ENCODE measurements around the gene CYP2C9.
"Not testable (repeated sequence)": the region's sequence is repeated elsewhere in the genome, so short reads cannot be mapped to it uniquely, and the experiment has no call there.

The CYP2C9 gene

DNA sequence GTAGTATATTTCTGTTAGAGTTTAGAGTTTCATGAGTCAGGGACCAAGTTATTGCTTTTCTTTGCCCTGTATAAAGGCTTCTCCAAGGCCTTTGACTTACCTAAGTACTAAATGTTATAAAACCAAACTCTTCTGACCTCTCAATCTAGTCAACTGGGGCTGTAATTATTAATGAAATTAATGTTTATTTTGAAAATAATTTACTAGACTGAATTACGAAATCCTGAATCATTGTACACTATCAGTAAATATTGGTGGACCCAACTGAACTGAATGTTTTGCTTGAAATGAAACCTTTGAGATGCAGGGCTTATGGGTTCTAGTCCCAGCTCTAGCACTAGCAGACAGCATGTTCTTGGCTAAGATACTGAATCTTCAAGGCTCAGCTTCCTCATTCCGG is 1.7 kb upstream of the CYP2C9 start:
- DNase-seq (ENCODE audit: low spot score): no peak
- TF ChIP-seq, protein P1, sequence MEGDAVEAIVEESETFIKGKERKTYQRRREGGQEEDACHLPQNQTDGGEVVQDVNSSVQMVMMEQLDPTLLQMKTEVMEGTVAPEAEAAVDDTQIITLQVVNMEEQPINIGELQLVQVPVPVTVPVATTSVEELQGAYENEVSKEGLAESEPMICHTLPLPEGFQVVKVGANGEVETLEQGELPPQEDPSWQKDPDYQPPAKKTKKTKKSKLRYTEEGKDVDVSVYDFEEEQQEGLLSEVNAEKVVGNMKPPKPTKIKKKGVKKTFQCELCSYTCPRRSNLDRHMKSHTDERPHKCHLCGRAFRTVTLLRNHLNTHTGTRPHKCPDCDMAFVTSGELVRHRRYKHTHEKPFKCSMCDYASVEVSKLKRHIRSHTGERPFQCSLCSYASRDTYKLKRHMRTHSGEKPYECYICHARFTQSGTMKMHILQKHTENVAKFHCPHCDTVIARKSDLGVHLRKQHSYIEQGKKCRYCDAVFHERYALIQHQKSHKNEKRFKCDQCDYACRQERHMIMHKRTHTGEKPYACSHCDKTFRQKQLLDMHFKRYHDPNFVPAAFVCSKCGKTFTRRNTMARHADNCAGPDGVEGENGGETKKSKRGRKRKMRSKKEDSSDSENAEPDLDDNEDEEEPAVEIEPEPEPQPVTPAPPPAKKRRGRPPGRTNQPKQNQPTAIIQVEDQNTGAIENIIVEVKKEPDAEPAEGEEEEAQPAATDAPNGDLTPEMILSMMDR (IDR thresholded peaks at IDR 0.05; ENCODE audit: extremely low read depth, missing control alignments): no peak

DNA sequence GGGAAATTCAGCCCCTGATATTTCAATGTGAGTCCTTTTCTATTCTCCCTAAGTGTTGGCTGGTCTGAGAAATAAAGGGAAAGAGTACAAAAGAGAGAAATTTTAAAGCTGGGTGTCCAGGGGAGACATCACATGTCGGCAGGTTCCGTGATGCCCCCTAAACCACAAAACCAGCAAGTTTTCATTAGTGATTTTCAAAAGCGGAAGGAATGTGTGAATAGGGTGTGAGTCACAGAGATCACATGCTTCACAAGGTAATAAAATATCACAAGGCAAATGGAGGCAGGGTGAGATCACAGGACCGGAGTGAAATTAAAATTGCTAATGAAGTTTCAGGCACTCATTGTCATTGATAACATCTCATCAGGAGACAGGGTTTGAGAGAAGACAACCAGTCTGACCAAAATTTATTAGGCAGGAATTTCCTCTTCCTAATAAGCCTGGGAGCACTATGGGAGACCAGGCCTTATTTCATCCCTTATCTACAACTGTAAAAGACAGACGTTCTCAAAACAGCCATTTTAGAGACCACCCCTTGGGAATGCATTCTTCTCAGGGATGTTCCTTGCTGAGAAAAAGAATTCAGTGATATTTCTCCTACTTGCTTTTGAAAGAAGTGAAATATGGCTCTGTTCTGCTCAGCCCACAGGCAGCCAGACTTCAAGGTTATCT is 5.1 kb downstream of the CYP2C9 start:
- DNase-seq (ENCODE audit: low spot score): not testable (repeated sequence)

DNA sequence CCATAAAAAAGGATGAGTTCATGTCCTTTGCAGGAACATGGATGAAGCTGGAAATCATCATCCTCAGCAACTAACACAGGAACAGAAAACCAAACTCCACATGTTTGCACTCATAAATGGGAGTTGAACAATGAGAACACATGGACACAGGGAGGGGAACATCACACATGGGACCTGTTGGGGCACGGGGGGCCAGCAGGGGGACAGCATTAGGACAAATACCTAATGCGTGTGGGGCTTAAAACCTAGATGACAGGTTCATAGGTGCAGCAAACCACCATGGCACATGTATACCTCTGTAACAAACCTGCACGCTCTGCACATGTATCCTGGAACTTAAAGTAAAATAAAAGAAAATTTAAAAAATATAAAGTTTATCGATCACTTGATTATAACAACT is 7.7 kb downstream of the CYP2C9 start:
- not testable (repeated sequence) for DNase-seq (ENCODE audit: low spot score)

DNA sequence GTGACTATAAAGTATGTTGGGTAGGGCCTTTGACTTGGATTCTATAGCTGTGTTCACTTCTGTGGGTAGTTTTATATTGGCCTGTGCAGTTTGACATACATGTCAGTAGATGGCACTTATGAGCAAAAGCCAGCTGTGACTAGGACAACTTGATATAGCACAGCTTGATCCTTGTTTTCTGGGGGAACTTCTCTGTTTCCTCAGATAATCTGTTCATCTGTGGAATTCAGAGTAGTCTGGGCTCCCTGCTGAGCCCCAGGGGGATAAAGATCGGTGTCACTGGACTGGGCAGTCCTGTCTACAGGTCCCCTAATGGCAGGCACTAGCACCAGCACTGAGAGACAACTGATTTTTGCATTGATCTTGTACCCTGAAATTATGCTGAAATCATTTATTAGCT is 25.4 kb downstream of the CYP2C9 start:
- peak; percentile 6 for DNase-seq (ENCODE audit: low spot score)

DNA sequence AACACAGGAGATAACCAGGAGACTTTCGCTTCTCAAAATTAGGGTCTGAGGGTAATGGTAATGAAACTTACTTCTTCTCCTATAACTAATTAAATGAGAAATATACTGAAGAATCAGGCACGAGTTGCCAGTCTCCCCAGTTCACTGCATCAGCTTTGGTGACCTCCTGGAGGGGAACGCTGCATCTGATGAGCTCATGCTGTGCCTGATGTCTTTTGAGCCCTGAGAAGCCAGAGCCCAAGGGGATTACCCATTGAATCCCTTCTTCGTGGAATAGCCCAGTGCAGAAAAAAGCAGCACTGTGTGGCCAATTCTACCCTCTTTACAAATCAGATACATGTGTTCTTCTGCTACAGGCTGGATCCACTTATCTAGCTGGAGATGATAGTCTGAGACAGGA is 45.1 kb downstream of the CYP2C9 start:
- DNase-seq (ENCODE audit: low spot score): no peak
- TF ChIP-seq, protein P1 (IDR thresholded peaks at IDR 0.05; ENCODE audit: extremely low read depth, missing control alignments): no peak

More for the DNA sequence above, 25.4 kb downstream of the CYP2C9 start:
- TF ChIP-seq, protein P1 (IDR thresholded peaks at IDR 0.05; ENCODE audit: extremely low read depth, missing control alignments): peak; percentile 50

DNA sequence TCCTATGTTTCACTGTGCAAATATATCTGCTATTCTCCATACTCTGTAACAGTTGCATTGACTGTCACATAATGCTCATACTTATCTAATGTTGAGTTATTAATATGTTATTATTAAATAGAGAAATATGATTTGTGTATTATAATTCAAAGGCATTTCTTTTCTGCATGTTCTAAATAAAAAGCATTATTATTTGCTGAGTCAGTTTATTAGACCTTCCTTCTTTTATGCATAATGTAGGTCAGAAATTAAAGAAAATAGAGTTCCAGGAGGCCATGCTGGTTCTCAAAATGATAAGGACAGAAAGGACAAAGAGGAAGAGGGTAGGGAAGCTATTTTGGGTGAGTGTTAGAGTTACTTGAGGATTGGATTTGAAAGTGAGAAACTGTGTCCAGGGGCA is 50.7 kb downstream of the CYP2C9 start:
- TF ChIP-seq, protein P1 (IDR thresholded peaks at IDR 0.05; ENCODE audit: extremely low read depth, missing control alignments): no peak
- no peak for DNase-seq (ENCODE audit: low spot score)

DNA sequence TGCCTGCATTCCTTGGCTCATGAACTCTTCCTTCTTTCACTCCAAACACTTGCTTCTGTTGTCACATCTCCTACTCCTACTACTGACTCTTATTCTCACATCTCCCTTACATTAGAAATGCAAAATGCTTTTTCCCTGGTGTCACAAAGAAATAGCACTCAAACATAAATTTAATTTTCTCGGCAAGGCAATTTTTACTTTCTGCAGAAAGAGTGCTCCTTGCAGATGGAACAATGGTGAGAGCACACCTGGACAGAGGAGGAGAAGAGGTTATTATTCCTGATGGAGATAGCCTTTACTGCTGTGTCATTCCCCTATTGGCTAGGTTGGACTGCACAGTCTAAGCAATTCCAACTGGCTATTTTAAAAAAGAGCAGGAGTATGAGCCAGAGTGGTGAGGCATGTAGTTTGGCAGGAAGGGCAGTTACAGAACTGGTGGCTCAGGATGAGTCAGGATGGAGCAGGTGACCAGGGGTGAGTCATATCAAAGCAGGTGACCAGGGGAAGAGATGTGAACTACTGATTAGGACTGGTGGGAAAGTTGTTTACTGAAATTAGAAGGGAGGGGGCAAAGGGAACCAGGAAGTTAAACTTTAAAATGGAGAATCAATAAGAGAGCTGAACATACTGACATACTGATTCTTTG is 52.9 kb downstream of the CYP2C9 start:
- DNase-seq (ENCODE audit: low spot score): no peak
- TF ChIP-seq, protein P1 (IDR thresholded peaks at IDR 0.05; ENCODE audit: extremely low read depth, missing control alignments): no peak

DNA sequence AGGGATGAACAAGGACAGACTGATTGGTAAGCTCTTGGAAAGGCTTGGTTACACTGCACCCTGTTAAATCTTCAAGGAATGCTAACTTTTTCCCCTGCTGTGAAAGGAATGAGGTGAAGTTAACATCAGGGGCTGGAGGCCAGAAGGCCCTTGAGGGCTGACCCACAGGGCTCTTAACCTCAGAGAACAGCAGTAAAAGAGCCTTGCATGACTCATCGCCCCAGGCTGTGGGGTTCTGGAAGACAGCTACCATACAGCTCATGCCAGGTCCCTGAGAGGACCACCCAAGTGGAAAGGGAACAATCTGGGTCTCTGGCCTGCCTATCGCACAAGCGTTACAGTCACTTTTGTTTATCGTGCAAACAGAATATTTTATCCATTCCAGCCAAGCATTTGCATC is 54.4 kb downstream of the CYP2C9 start:
- no peak for DNase-seq (ENCODE audit: low spot score)
- TF ChIP-seq, protein P1 (IDR thresholded peaks at IDR 0.05; ENCODE audit: extremely low read depth, missing control alignments): no peak

All from GM20000 (cell line).